Stimulated activated naive CD8-positive, alpha-beta T cell treated with anti-CD3 and anti-CD28 coated beads, Interleukin-15, Interleukin-2, amounts not matched to agents 100 U/mL and 50 U/mL, for 24 hours (primary cell): ENCODE measurements around the gene RBKS.
"Not testable (repeated sequence)": the region's sequence is repeated elsewhere in the genome, so short reads cannot be mapped to it uniquely, and the experiment has no call there.

ENCODE experiments used
- ATAC-seq: fragments of 150-1000 bp; cut with Tn5 transposase; one replicate; pipeline ENCODE4 v1.10.0; 2021
- DNase-seq: peaks from one replicate; pipeline ENCODE4 v3.0.0; 2021

The RBKS gene

GRCh38 chr2:27904405-27904665, 14.1 kb upstream of the RBKS start:
- DNase-seq (no peak), ATAC-seq (no peak)

- ATAC-seq (peak; percentile 64), DNase-seq (no peak)
Measured at GRCh38 chr2:27903649-27904404, 13.6 kb upstream of the RBKS start.

GRCh38 chr2:27903018-27903417, 12.8 kb upstream of the RBKS start:
- no peak for DNase-seq
- no peak for ATAC-seq

GRCh38 chr2:27902098-27902497, 11.9 kb upstream of the RBKS start:
- ATAC-seq, result peak; percentile 76

GRCh38 chr2:27901234-27901633, 11.0 kb upstream of the RBKS start:
- DNase-seq, result peak; percentile 35
- ATAC-seq, result peak; percentile 79

More at GRCh38 chr2:27902098-27902497, 11.9 kb upstream of the RBKS start:
- DNase-seq, result no peak

DNA sequence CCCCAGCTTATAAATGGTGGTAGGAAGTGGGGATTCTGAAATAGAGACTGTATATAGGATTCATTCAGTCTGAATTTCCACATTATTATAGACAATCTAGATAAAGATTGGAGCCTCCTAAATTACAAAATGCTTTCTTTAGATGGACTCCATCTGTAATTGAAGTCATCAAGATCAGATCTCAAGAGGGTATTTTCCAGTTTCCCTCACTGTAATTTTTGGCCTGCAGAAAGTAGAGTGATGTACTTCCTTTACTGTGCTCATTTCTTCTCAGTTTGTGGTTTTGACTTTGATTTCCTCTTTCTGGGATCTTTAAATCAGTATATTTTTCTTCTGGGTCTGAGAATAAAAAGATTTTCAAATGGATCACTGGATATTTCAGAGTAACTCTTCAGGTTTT, 7.5 kb upstream of the RBKS start:
- DNase-seq (no peak), ATAC-seq (no peak)

DNA sequence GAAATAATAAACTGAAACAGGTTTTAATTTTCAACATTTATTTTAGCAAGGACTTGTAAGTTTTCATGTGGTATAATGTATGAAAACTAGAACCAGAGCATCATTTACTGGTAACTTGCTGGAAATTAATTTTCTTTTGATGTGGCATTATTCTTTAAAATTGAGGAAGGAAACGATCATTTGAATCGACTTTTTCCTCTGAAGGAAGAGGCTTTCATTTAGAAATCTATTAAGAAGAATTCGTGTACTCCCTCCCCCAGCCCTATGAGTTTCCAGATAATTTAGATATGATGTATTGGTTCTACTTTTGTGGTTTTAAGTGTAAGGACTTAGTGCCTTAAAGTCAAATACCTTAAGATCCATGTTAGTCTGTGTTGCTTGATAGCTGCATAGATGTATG, 2.8 kb upstream of the RBKS start:
- DNase-seq, result no peak
- no peak for ATAC-seq

DNA sequence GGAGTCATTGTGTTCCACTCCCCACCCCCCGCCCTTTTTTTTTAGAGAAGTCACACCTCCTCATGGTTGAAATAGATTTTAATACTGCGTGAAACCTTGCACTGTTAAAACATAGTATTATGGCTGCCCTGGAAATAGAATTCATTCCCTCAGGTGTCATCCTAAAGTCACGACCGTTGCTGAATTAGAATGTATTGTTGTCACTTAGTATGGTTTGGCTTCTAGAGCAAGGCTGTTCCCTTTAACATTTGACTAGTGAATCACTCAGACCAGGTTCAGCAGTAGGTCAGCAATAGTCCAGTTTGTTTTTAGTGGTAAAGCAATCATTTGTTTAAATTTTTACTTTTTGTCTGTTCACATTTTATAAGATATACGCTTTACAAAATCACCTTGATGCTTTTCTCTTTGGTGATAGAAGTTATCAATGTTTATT, 1.5 kb upstream of the RBKS start:
- no peak for ATAC-seq
- no peak for DNase-seq

DNA sequence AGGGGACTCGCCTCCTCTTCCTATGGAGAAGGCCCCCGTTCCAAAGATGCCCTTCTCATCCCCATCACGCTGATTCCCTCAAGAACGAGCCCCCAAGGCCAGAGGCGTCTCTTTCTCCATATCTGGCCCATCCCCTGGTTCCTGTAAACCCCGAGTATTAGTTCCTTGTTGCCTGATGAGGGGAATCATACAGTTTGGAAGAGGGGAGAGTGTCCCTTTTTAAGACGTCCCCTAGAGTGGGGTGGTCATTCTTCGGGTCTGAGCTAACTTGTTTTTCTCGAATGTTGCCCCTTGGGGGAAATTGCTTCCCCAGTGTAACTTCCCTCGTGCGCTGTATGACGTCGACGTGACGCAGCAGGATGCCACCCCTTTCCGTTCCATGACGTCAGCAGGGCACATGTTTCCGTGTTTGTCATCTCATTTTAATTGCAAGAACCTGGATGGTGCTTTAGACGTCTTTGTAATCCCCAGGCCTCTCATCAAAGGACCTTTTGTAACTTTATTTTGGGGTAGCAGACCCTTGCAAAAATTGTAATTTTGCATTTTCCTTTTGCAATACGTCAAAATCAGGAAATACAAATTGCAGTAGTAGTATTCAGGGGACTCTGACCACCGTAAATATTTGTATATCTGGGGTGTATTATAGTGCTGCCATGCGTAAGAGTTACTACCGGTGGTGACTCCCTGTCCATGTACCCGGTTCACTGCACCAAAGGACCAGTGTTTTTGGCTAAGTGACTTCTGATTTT, 911 bp upstream of the RBKS start:
- DNase-seq (peak; percentile 88), ATAC-seq (peak; percentile 19)

- DNase-seq (no peak), ATAC-seq (no peak)
Measured at GRCh38 chr2:27889774-27890145, 427 bp downstream of the RBKS start.

GRCh38 chr2:27888790-27889189, 1.4 kb downstream of the RBKS start:
- no peak for DNase-seq
- ATAC-seq, result no peak

DNA sequence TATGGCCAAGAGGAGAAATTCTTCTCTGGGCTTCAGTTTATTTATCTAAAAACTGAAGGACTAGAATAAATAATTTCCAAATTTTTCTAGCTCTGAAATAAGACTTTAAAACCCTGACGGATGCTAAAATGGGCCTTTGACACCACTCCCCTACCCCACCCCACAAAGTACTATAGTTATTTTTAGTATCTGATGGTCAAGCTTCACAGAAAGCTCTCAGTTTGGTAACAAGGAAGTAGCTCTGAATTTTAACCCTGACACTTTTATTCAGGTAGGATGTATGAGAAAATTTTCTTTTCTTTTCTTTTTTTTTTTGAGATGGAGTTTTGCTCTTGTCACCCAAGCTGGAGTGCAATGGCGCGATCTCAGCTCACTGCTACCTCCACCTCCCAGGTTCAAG, 2.4 kb downstream of the RBKS start:
- ATAC-seq (no peak), DNase-seq (no peak)

GRCh38 chr2:27887111-27887510, 3.1 kb downstream of the RBKS start:
- ATAC-seq (no peak), DNase-seq (no peak)

DNA sequence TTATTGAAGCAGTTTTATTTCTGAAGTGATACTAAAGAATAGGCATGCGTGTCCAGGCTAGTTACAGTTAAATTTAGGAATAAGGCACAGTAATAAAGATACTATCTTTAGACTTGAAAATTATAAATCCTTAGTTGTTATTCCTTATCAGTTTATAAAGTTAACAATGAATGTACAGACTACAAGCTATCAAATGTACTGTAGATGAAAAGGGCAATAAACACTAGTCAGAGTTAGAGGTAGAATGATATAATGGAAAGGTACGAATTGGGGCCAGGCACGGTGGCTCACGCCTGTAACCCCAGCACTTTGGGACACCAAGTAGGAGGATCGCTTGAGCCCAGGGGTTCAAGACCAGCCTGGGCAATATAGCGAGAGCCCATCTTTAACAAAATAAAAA, 3.9 kb downstream of the RBKS start:
- no peak for ATAC-seq

DNA sequence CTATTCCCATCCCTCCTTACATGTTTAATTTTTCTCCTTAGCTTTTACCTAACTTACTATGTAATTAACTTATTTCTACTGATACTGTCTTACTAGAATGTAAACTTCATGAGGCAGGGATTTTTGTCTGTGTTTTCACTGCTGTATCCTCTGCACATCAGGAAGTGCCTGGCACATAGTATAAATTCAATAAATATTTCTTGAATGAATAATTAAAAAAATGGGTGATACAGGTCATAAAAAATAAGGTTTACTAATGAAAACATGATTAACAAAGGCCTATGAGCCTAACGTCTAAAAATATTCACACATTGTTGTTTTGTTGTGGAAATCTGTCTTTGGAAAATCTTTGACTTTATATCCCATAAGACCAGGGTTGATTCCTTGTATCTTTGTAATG, 4.5 kb downstream of the RBKS start:
- ATAC-seq (no peak), DNase-seq (no peak)

More for the DNA sequence above, 3.9 kb downstream of the RBKS start:
- DNase-seq, result no peak

DNA sequence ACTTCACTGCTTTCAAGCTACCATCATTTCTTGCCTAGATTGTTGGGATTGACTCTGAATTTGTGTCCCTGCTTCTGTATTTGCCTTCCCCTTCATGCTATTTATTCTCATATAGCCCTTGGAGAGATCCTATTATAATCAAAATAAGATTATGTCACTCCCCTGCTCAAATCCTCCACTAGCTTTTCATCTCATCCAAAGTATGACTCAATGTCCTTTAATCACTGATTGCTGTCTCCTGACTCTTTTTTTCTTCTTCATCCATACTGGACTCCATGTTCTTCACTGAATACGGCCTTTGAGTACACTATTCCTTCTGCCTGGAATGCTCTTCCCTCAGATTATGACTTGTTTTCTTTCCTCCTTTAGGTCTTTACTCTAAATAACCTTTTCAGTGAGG, 5.0 kb downstream of the RBKS start:
- DNase-seq, result no peak
- ATAC-seq, result no peak

GRCh38 chr2:27884601-27885000, 5.6 kb downstream of the RBKS start:
- no peak for DNase-seq
- ATAC-seq, result no peak

GRCh38 chr2:27882584-27882922, 7.6 kb downstream of the RBKS start:
- ATAC-seq, DNase-seq: not testable (repeated sequence)

- not testable (repeated sequence) for ATAC-seq, DNase-seq
Measured at GRCh38 chr2:27881815-27882583, 8.2 kb downstream of the RBKS start.

DNA sequence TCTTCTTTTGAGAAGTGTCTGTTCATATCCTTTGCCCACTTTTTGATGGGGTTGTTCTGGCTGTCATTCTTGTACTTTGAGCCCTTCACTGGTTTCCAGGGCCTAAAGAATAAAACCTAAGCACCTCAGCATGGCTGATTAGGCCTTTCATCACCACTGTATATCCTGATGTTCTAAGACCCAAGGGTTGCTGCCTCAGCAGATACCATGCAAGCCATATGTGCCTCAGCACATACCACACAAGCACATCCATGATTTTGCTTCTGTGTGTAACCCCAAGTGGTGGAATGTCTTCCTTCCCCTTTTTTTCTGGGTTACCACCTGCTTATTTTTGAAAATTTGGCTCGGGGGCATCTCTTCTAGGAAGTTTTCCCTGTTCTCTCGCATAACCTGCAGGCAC, 11.4 kb downstream of the RBKS start:
- ATAC-seq (no peak), DNase-seq (no peak)

DNA sequence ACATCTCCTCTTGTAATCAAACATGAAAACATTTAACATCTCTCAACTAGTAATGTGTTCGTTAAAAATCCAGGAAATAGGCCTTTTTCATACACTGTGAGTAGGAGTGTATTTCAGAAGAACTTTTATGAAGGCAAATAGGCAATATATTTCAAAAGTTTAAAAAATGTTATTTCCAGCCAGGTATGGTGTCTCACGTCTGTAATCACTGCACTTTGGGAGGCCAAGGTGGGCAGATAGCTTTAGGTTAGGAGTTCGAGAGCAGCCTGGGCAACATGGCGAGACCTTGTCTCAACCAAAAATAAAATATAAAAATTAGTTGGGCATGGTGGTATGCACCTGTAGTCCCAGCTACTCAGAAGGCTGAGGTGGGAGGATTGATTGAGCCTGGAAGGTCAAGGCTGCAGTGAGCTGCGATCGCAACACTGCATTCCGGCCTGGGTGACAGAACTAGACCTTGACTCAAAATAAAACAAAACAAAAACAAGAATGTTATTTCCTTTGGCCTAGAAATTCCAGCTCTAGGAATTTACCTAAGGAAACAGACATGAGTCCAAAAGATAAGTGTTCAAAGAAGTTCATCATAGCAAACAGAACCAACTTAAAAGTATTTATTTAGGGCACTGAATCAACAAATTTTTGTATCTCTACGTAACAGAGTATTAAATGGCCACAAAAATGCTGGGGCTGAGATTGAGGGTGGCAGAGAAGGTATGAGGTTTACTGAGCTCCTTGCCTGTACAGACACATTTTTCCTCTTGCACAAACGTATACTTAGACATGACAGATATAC, 14.9 kb downstream of the RBKS start:
- DNase-seq, result no peak

GRCh38 chr2:27873091-27873490, 17.1 kb downstream of the RBKS start:
- DNase-seq (no peak), ATAC-seq (no peak)

More for the DNA sequence above, 14.9 kb downstream of the RBKS start:
- no peak for ATAC-seq
